Renal cortex interstitium (tissue), 15 donors: ENCODE results near the gene CRIP1. TPM values are rescaled to one million over a fixed set of nuclear protein-coding genes. Genes with fewer than 3 reads are reported as not detected.

Experiments used
- DNase-seq, 11 donors: peaks; one replicate each; pipeline ENCODE4 v3.0.0-alpha.2; 2013; ENCODE audit warnings: low read depth in 9 of 11, low spot score in 4 of 11; ENCODE audit errors: extremely low read depth in 1 of 11
- long read RNA-seq, 16 experiments: transcript quantifications; one replicate each; lab custom pipeline, GENCODE V29; 2026
- polyA plus RNA-seq, 3 donors: library from polyadenylated mRNA; unstranded; fragments of 120-200 nt; gene quantifications; one replicate each; pipeline ENCODE4 v1.2.1, GENCODE V29; 2013; ENCODE audit not compliant: insufficient read length in 3 of 3

Gene CRIP1, protein sequence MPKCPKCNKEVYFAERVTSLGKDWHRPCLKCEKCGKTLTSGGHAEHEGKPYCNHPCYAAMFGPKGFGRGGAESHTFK
- polyA plus RNA-seq, result 10 to 100 TPM; 24.0 to 49.2 (median 36.3) TPM
- long read RNA-seq, donor 1, transcript CRIP1-201 (5 exons, 1,311 nt), result major isoform, 27 of 31 reads
- long read RNA-seq, donor 1, partial matches to known transcripts, result 0 of 31 reads
- long read RNA-seq, donor 1, other reads (novel, unspliced or antisense), result 0 of 31 reads
- long read RNA-seq, donor 2, transcript CRIP1-201 (5 exons, 1,311 nt), result major isoform, 16 of 23 reads
- long read RNA-seq, donor 2, partial matches to known transcripts, result 0 of 23 reads
- long read RNA-seq, donor 2, other reads (novel, unspliced or antisense), result 0 of 23 reads
- long read RNA-seq, donor 3, transcript CRIP1-201 (5 exons, 1,311 nt), result major isoform, 30 of 38 reads
- long read RNA-seq, donor 3, partial matches to known transcripts, result 0 of 38 reads
- long read RNA-seq, donor 3, other reads (novel, unspliced or antisense), result 0 of 38 reads
- long read RNA-seq, donor 4, transcript CRIP1-201 (5 exons, 1,311 nt), result major isoform, 17 of 19 reads
- long read RNA-seq, donor 4, partial matches to known transcripts, result 0 of 19 reads
- long read RNA-seq, donor 4, other reads (novel, unspliced or antisense), result 0 of 19 reads
- long read RNA-seq, donor 5, result 0 reads
- long read RNA-seq, donor 6, transcript CRIP1-205 (4 exons, 638 nt), result minor isoform, 5 of 40 reads
- long read RNA-seq, donor 6, transcript CRIP1-201 (5 exons, 1,311 nt), result major isoform, 30 of 40 reads
- long read RNA-seq, donor 6, partial matches to known transcripts, result 0 of 40 reads
- long read RNA-seq, donor 6, other reads (novel, unspliced or antisense), result 0 of 40 reads
- long read RNA-seq, donor 7, transcript CRIP1-201 (5 exons, 1,311 nt), result major isoform, 28 of 33 reads
- long read RNA-seq, donor 7, partial matches to known transcripts, result 0 of 33 reads
- long read RNA-seq, donor 7, other reads (novel, unspliced or antisense), result 0 of 33 reads
- long read RNA-seq, donor 8, result 0 reads
- long read RNA-seq, donor 9, transcript CRIP1-201 (5 exons, 1,311 nt), result major isoform, 20 of 24 reads
- long read RNA-seq, donor 9, partial matches to known transcripts, result 0 of 24 reads
- long read RNA-seq, donor 9, other reads (novel, unspliced or antisense), result 0 of 24 reads
- long read RNA-seq, donor 10, transcript CRIP1-201 (5 exons, 1,311 nt), result major isoform, 39 of 49 reads
- long read RNA-seq, donor 10, transcript CRIP1-205 (4 exons, 638 nt), result minor isoform, 7 of 49 reads
- long read RNA-seq, donor 10, partial matches to known transcripts, result 0 of 49 reads
- long read RNA-seq, donor 10, other reads (novel, unspliced or antisense), result 0 of 49 reads
- long read RNA-seq, donor 11, transcript CRIP1-201 (5 exons, 1,311 nt), result major isoform, 10 of 11 reads
- long read RNA-seq, donor 11, partial matches to known transcripts, result 0 of 11 reads
- long read RNA-seq, donor 11, other reads (novel, unspliced or antisense), result 0 of 11 reads
- long read RNA-seq, donor 12, transcript CRIP1-201 (5 exons, 1,311 nt), result major isoform, 15 of 19 reads
- long read RNA-seq, donor 12, partial matches to known transcripts, result 0 of 19 reads
- long read RNA-seq, donor 12, other reads (novel, unspliced or antisense), result 0 of 19 reads
- long read RNA-seq, donor 13, result 0 reads
- long read RNA-seq, donor 14, transcript CRIP1-201 (5 exons, 1,311 nt), result major isoform, 26 of 31 reads
- long read RNA-seq, donor 14, partial matches to known transcripts, result 0 of 31 reads
- long read RNA-seq, donor 14, other reads (novel, unspliced or antisense), result 0 of 31 reads
- long read RNA-seq, donor 15, transcript CRIP1-201 (5 exons, 1,311 nt), result major isoform, 12 of 15 reads
- long read RNA-seq, donor 15, partial matches to known transcripts, result 0 of 15 reads
- long read RNA-seq, donor 15, other reads (novel, unspliced or antisense), result 0 of 15 reads
- long read RNA-seq, donor 16, transcript CRIP1-201 (5 exons, 1,311 nt), result major isoform, 53 of 63 reads
- long read RNA-seq, donor 16, transcript CRIP1-206 (3 exons, 2,241 nt), result minor isoform, 5 of 63 reads
- long read RNA-seq, donor 16, partial matches to known transcripts, result 0 of 63 reads
- long read RNA-seq, donor 16, other reads (novel, unspliced or antisense), result 0 of 63 reads

DNA sequence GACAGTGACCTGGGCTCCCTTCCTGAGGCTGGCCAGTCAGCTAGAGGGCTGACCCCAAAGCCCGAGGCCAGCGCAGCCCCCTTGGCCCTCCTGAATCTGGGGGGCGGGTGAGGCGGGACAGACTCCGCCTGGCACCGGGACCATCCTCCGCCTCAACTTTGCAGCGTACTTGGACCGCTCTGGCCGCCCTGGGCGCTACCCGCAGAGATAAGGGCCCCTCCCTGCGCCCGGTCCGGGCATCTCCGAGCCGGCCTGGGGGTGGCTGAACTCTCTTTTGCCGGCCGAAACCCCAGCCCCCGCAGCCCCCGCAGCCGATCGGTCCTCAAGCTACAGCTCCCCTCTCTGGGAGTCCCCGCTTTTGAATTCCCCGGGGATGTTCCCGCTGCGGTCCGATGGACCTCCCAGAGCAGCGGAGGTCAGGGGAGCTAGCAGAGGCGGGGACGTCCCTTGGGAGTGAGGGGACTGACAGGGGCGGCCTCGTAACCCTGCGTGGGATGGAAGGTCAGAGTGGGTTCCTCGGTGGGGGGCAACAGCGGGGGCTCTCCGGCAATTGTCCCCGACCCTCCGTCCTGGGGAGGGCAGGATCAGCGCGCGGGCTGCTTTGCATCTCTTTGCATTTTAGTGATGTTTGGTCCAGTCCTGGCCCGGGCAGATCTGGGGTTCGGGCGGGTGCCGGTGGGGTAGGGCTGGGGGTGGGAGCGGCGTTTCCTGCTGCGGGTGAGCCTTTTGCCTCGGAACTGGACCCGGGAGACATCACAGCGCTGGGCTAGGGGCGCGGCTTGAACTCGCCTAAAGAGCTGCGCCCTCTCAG, at the start of gene CRIP1:
Gene CRIP1, plus strand, starts transcription at position 724 of the 811 bp plus-strand sequence. CDS start 374 bp downstream, outside the sequence.
- DNase-seq, result no peak

DNA sequence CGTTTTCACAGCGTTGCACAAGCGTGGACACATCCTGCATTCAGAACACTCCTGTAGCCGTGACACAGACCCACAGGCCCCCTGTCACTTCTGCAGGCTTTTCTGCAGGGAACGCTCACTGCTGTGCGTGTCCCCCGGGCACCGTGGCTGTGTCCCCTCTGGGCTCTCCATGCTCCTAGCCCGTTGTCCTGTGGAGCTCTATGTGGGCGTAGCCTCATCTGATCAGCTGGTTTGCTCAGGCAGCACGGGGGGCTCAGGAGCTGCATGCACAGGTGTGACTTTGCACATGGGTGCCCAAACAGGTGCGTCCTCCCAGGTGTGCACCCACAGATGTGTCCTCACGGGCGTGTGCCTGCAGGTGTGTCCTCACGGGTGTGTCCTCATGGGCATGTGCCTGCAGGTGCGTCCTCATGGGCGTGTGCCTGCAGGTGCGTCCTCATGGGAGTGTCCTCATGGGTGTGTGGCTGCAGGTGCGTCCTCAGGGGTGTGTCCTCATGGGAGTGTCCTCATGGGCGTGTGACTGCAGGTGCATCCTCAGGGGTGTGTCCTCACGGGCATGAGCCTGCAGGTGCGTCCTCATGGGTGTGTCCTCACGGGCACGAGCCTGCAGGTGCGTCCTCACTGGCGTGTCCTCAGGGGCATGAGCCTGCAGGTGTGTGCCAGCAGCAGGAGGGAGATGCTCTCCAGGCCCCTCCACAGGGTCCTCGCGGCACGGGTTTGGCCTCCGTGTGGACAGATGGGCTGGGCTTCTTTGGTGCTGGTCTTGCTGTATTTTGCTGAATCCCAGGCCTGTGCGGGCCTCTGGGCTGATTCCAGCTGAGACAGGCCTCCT, 49.6 kb upstream of the CRIP1 start:
- no peak for DNase-seq

DNA sequence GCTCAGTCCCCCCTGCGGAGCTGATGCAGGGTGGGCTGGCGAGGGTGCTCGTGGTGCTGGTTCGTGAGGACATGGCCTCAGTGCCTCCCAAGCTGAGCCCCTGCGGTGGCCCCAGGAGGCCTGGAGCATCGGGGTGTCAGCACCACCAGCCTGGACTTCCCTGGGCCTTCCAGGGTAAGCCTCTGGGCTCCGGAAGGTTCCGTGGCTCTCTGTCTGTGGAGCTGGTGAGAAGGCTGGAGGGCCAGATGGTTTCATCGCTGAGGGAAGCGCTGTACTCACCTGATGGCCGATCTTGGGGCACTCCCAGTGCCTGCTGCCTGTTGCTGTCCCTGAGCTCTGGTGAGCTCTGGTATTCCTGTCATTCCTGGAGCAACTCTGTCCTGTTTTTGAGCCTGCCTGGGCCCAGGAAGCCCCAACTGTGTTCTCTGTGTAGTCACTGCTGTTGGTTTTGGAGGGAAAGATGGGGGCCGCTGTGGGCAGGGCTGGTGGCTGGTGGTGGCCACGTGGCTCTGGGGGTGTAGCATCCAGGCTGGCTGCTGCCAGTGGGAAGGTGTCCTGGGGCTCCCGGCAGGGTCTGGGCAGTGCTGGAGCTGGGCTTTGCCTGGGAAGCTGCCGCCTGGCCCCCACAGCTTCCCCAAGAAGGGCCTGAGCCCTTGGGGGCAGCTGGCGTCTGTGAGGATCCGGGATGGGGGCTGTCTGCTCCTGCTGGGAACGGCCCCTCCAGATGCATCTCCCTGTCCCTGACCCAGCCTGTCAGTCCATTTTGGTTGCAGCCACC, 48.8 kb upstream of the CRIP1 start:
- no peak for DNase-seq

DNA sequence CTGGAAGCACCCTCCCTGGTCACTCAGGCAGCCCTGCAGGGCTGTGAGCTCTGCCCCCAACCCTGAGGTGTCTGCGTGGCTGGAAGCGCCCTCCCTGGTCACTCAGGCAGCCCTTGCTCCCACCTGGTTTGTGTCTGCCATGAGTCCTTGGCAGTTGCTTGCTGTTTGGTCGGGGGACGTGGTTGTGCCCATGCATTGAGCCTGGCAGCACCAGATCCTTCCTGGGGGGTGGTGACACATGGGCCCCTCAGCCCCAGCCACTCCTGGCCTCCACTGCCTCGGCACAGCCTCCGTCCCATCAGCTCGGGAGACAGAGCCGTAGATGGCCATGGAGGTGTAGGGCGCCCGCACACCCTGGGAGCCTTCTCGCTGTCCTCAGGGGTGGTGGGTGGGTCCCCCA, 47.5 kb upstream of the CRIP1 start:
- DNase-seq, result no peak

DNA sequence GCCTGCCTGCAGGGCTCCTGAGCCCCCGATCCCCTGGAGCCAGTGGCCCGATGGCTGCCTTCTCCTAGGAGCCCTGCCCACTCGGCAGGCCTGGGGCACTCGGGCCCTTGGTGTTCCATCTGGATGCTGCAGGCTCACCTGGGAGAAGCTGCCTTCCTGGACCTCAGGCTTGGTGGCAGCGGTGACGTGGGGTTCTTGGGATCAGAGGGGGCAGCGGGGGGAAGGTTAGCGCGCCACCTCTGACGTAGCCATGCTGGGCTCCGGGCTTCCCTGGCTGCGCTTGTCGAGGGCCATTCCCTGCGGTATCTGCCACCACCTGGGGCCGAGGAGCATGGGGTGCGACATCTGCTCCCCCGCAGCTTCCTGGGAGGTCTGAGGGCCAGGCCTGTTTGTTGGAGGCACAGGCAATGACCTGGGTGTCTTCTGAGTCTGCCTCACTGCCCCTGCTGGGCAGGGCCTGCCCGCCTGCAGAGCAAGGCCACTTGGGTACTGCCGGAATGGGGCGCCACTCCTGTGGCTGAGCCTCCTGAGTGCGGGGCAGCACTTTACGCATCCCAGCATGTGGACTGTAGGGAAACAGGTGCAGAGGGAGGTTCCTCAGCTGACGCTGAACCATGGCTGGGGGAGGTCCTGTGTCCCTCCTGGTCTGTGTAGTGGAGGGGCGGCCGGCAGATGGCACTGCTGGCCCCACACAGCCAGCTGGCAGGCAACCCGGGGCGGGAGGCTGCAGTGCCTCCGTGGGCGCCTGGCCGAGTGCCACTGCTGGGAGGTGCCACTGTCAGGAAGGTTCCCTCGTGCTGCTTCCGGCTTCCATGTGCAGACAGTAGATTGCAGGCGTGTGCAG, 46.8 kb upstream of the CRIP1 start:
- DNase-seq, result no peak

- DNase-seq, result no peak
These were observed 46.2 kb upstream of the CRIP1 start for GRCh38 chr14:105440554-105440900.

GRCh38 chr14:105440992-105441391, 45.7 kb upstream of the CRIP1 start:
- no peak for DNase-seq

DNA sequence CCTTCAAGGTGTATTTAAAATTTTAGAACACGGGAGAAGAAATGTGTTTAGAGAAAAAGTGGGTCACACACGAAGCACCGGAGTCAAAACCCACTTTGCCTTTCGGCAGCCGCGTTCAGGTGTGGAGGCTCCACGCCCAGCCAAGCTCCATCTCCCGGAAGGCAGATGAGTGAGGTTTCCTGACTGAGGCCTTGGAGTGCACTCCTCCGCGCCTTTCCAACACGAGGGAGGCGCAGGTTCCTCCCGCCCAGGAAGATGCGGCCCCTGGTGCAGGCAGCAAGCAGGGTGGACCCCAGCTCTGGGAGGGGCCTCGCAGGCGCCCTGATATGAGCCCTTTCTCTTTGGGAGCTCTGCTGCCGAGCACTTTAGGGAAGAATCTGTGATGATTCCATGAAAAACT, 44.6 kb upstream of the CRIP1 start:
- DNase-seq, result no peak

DNA sequence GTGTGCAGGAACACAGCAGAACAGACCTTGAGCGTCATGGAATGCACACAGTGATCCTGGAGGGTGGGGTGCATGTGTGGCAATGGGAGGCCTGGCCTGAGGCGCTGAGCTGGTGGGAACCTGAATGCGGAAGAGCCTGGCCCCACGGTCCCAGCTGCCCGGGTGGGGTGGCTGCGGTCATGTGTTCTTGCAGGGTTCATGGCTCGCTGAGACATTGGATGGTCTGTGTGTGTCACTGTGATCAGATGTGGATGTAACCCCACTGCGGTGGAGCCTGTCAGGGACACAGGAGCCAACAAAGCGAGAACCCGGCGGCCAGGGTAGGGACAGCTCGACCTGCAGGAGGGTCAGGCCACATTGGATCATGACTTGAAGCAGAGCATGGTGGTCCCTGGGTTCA, 43.9 kb upstream of the CRIP1 start:
- no peak for DNase-seq

GRCh38 chr14:105444859-105445258, 41.8 kb upstream of the CRIP1 start:
- no peak for DNase-seq

GRCh38 chr14:105445290-105445689, 41.4 kb upstream of the CRIP1 start:
- no peak for DNase-seq

- no peak for DNase-seq
These were observed 40.5 kb upstream of the CRIP1 start for GRCh38 chr14:105445901-105446845.

DNA sequence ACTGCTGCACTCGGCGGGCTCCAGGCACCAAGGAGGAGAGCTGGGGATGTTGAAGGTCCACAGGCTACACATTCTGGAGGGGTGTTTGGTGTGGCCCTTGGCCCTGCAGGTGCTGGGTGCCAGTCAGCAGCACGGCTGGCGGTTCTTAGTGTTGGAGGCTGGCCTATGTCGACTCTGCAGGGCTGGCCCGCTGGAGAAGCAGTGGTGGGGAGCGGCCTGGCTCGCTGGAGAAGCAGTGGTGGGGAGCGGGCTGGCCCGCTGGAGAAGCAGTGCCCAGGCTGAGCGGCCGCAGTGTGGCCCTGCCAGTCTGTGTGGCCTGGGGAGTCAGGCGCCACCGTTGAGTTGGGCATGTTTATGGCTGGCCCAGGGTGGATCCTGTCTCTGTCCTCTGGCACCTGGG, 39.7 kb upstream of the CRIP1 start:
- DNase-seq, result no peak
